Thoracic aorta (tissue), 2 donors: ENCODE data around the gene YBX1. TPM values are rescaled to one million over a fixed set of nuclear protein-coding genes. Genes with fewer than 3 reads are reported as not detected.

Source experiments
- ATAC-seq: fragments of 150-250 bp; one replicate; pipeline ENCODE4 v1.8.0; 2017; ENCODE audit warnings: low read depth; ENCODE audit not compliant: insufficient number of reproducible peaks, low FRiP score
- DNase-seq: peaks from one replicate; pipeline ENCODE4 v3.0.0-alpha.2; 2020; ENCODE audit warnings: low spot score
- H3K27ac ChIP-seq, 2 donors: fragments of 200-600 bp; sonication (generic); 1 replicate in 1 of 2; 2 replicates in 1 of 2; pipeline ENCODE4 v1.5.1; 2016; ENCODE audit warnings: mild to moderate bottlenecking in 2 of 2, moderate library complexity in 2 of 2
- H3K27me3 ChIP-seq: fragments of 200-600 bp; sonication (generic); replicated peaks from 2 replicates; pipeline ENCODE4 v1.6.0; 2016; ENCODE audit warnings: mild to moderate bottlenecking; ENCODE audit not compliant: insufficient read depth
- H3K36me3 ChIP-seq: fragments of 200-600 bp; sonication (generic); one replicate; pipeline ENCODE4 v1.5.1; 2016
- H3K4me1 ChIP-seq, 2 donors: fragments of 200-600 bp; sonication (generic); 1 replicate in 1 of 2; 2 replicates in 1 of 2; pipeline versions ENCODE4 v1.5.1 to v1.6.0; 2016; ENCODE audit warnings: low read depth in 2 of 2, mild to moderate bottlenecking in 1 of 2; ENCODE audit not compliant: control insufficient read depth in 1 of 2
- H3K4me3 ChIP-seq: fragments of 200-600 bp; sonication (generic); 2 replicates; pipeline ENCODE4 v1.5.1; 2016; ENCODE audit warnings: mild to moderate bottlenecking
- H3K9me3 ChIP-seq: fragments of 200-600 bp; sonication (generic); 2 replicates; pipeline ENCODE4 v1.5.1; 2016
- CTCF ChIP-seq: fragments of 200-600 bp; sonication (generic); IDR thresholded peaks from one replicate; pipeline ENCODE4 v1.5.1; 2019; ENCODE audit warnings: antibody characterized with exemption
- total RNA-seq, 2 donors: library from RNA; depleted of rRNA; stranded (reverse); fragments of >200 nt; gene quantifications; one replicate each; pipeline versions ENCODE4 v1.1.0 to v1.2.3, GENCODE V29; 2016

The YBX1 gene
- total RNA-seq, 2 donors from 2014 or later = 301 to 392 TPM

GRCh38 chr1:42745851-42746250, 63.6 kb downstream of the YBX1 start:
- Histone ChIP-seq H3K4me3 (no peak overlapping the region), H3K27ac (no peak overlapping the region), H3K9me3 (no peaks in the 10 kb centered on the region), H3K4me1 (no peaks in the 10 kb centered on the region), H3K27me3 (no peaks in the 10 kb centered on the region), H3K36me3 (peaks cover 32% of the 10 kb centered on the region)
- no peak for TF ChIP-seq CTCF
- ATAC-seq = no peak
- no peak for DNase-seq

- ATAC-seq (no peak), DNase-seq (no peak)
- Histone ChIP-seq H3K36me3 (peaks cover 33% of the 10 kb centered on the region), H3K4me3 (no peak overlapping the region), H3K4me1 (no peaks in the 10 kb centered on the region), H3K9me3 (no peaks in the 10 kb centered on the region), H3K27me3 (no peaks in the 10 kb centered on the region), H3K27ac (no peak overlapping the region)
- no peak for TF ChIP-seq CTCF
Measured at GRCh38 chr1:42746436-42747105, 64.4 kb downstream of the YBX1 start.

GRCh38 chr1:42747125-42747524, 64.9 kb downstream of the YBX1 start:
- TF ChIP-seq CTCF = peak; percentile 35
- H3K4me3 ChIP-seq = no peak overlapping the region
- peaks cover 39% of the 10 kb centered on the region for H3K36me3 ChIP-seq
- no peak for DNase-seq
- no peaks in the 10 kb centered on the region for H3K4me1 ChIP-seq
- H3K27ac ChIP-seq = no peak overlapping the region
- no peak for ATAC-seq
- no peaks in the 10 kb centered on the region for H3K9me3 ChIP-seq
- no peaks in the 10 kb centered on the region for H3K27me3 ChIP-seq

GRCh38 chr1:42748021-42748420, 65.8 kb downstream of the YBX1 start:
- DNase-seq (no peak), ATAC-seq (no peak)
- Histone ChIP-seq H3K4me1 (no peaks in the 10 kb centered on the region), H3K9me3 (no peaks in the 10 kb centered on the region), H3K27me3 (no peaks in the 10 kb centered on the region), H3K27ac (no peak overlapping the region), H3K4me3 (no peak overlapping the region), H3K36me3 (peaks cover 46% of the 10 kb centered on the region)
- no peak for TF ChIP-seq CTCF

GRCh38 chr1:42748461-42749410, 66.5 kb downstream of the YBX1 start:
- no peaks in the 10 kb centered on the region for H3K27me3 ChIP-seq
- H3K9me3 ChIP-seq = no peaks in the 10 kb centered on the region
- TF ChIP-seq CTCF = no peak
- H3K4me1 ChIP-seq = no peaks in the 10 kb centered on the region
- no peak for ATAC-seq
- no peak overlapping the region for H3K27ac ChIP-seq
- DNase-seq = no peak
- H3K36me3 ChIP-seq = peaks cover 52% of the 10 kb centered on the region
- no peak overlapping the region for H3K4me3 ChIP-seq
